Measurements from ENCODE around the gene TLCD4. TPM values are rescaled to one million over a fixed set of nuclear protein-coding genes. Genes with fewer than 3 reads are reported as not detected.

The TLCD4 gene
- total and polyA plus RNA-seq, 11 donors = 13.0 to 82.7 (median 53.0) TPM

DNA sequence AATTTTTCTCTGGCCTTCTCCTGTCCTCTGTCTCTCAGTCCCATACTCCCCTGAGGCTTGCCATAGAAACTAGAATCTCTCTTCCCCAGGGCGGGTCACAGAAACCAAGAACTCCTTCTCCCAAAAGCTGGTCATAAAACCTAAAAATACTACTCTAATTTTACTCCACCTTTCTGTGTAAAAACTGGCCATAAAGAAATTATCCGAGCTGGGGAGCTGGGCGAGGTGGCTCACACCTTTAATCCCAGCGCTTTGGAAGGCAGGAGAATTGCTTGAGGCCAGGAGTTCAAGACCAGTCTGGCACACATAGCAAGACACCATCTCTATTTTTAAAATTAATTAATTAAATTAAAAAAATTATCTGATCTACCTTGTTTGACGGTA, 47.5 kb upstream of the TLCD4 start:
- WGBS, 4 donors = 89 to 95% (median 94%) methylated on average over 5 of the region's 5 CpGs
- Histone ChIP-seq H3K4me1 (peaks cover 0 to 17% (median 8%) of the 10 kb centered on the region in 12 donors), H3K36me3 (peaks cover 0 to 13% (median under 1%) of the 10 kb centered on the region in 9 donors), H3K27ac (no peak overlapping the region), H3K4me3 (no peak overlapping the region), H3K9me3 (no peaks in the 10 kb centered on the region), H3K27me3 (no peaks in the 10 kb centered on the region)
- TF ChIP-seq, protein P1, sequence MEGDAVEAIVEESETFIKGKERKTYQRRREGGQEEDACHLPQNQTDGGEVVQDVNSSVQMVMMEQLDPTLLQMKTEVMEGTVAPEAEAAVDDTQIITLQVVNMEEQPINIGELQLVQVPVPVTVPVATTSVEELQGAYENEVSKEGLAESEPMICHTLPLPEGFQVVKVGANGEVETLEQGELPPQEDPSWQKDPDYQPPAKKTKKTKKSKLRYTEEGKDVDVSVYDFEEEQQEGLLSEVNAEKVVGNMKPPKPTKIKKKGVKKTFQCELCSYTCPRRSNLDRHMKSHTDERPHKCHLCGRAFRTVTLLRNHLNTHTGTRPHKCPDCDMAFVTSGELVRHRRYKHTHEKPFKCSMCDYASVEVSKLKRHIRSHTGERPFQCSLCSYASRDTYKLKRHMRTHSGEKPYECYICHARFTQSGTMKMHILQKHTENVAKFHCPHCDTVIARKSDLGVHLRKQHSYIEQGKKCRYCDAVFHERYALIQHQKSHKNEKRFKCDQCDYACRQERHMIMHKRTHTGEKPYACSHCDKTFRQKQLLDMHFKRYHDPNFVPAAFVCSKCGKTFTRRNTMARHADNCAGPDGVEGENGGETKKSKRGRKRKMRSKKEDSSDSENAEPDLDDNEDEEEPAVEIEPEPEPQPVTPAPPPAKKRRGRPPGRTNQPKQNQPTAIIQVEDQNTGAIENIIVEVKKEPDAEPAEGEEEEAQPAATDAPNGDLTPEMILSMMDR (IDR thresholded peaks at IDR 0.05) = no peak
- no peak for TF ChIP-seq POLR2A (IDR thresholded peaks at IDR 0.05)
- ATAC-seq (no peak), DNase-seq (no peak)
- intact Hi-C loops (cut with DNase I) = loop anchor here in 1 of 10 donors (5.0 kb wide), 1 partner anchor 163 kb away; the partner anchor contains the start of gene RWDD3

DNA sequence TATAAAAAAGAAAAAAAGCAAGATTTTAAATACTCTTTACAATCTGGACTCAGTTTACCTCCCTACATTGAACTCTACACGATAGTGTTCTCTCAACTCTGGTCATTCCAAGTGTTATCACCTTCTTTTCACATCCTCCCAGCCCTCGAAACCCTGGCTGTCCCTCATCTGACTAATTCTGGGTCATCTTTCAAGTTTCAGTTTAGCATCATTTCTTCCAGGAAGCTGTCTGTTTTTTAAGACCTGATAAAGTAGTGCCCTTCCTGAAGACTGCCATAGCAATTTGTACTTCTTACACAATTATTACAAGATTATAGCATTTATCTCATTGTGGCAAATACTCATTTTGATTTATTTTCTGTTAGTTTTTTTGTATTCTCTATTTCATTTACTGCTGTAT, 45.6 kb upstream of the TLCD4 start:
- Histone ChIP-seq H3K36me3 (peaks cover 0 to 6% (median 0%) of the 10 kb centered on the region in 9 donors), H3K27me3 (no peaks in the 10 kb centered on the region), H3K9me3 (no peaks in the 10 kb centered on the region), H3K27ac (peak overlapping the region in 4 of 12 donors; percentile 90 to 94 (median 93)), H3K4me3 (peak overlapping the region in 8 of 12 donors; percentile 65 to 77 (median 68)), H3K4me1 (peaks cover 0 to 17% (median 8%) of the 10 kb centered on the region in 12 donors)
- intact Hi-C loops (cut with DNase I) = loop anchor here in 1 of 10 donors (5.0 kb wide), 1 partner anchor 161 kb away; the partner anchor contains the start of gene RWDD3
- DNase-seq (no peak), ATAC-seq (no peak)
- TF ChIP-seq POLR2A (IDR thresholded peaks at IDR 0.05) = no peak
- TF ChIP-seq, protein P1 (IDR thresholded peaks at IDR 0.05) = no peak
- 71 to 80% (median 78%) methylated on average over 2 of the region's 2 CpGs for WGBS, 4 donors

DNA sequence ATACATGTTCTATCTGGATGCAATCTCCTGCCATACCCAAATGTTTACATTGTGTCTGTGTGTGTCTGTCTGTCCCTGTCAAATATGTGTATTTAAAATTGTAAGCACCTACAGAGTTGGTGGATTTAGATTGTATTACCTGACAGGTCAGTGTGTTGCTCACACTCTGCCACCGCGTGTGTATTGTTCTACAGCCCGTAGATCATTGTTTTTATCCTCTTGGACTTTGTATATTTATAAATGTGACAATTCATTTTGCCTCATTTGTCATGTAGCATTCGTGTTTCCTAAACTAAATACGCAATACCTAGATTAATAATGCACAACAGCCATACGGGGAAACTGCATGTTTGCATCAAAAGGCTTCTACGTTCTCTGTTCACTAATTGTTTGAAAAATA, 45.0 kb upstream of the TLCD4 start:
- Histone ChIP-seq H3K4me3 (peak overlapping the region; percentile 65 to 90 (median 69)), H3K27me3 (no peaks in the 10 kb centered on the region), H3K4me1 (peaks cover 0 to 17% (median 8%) of the 10 kb centered on the region in 12 donors), H3K27ac (peak overlapping the region; percentile 85 to 98 (median 93)), H3K36me3 (peaks cover 0 to 6% (median 0%) of the 10 kb centered on the region in 9 donors), H3K9me3 (no peaks in the 10 kb centered on the region)
- ATAC-seq (no peak), DNase-seq (no peak)
- intact Hi-C loops (cut with DNase I) = loop anchor here in 7 of 10 donors (2.0 to 5.0 kb wide), 5 partner anchors 45 to 163 kb away; partner anchors contain the start of genes RWDD3 (in 5 of the 7) and TLCD4 (in 1 of the 7)
- WGBS, 4 donors = 8 to 11% (median 9%) methylated on average over 7 of the region's 7 CpGs
- TF ChIP-seq, protein P1 (IDR thresholded peaks at IDR 0.05) = no peak
- TF ChIP-seq POLR2A (IDR thresholded peaks at IDR 0.05) = no peak

DNA sequence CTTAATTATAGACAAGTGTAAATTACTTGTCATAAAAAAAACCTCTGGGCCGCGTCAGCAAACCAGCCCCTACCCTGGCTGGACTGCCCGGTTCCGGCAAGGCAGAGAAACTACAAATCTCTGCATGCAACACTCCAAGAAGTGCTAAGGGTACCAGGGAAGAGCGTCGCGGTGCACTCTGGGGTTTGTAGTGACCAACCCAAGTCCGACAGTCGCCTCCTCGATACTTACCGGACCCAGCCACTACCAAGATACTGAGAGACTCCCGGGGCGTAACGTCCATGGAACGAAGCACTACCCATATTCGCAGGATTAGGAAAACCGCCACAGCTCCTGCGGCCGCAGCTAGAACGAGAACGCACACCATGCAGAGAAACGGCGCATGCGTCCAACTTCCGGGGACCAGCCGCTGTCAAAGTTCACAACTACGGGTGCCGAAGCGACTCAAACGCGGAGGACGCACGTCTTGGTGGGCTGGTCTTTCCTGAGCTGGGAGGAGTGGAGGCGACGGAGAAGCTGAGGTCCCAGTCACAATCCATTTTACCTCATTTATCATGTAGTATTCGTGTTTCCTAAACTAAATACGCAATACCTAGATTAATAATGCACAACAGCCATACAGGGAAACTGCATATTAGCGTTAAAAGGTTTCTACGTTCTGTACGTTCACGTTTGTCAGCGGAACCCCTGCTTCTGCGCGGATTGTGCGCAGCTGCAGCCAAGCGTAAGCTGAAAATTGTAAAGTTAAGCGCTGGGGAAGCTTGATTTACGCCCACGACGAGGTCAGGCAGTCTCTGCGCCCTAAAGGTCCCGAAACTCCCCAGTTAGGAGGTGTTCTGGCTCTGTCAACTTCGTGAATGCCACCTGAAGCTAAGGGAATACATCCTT, 44.4 kb upstream of the TLCD4 start, which contains the start of gene ALG14:
Gene ALG14, minus strand, starts transcription at position 420 of the 888 bp plus-strand sequence. Its CDS starts 53 bp downstream, at position 367.
- H3K9me3 ChIP-seq = no peaks in the 10 kb centered on the region
- peaks cover 0 to 17% (median 8%) of the 10 kb centered on the region in 12 donors for H3K4me1 ChIP-seq
- peak in 1 of 2 donors; percentile 58 for TF ChIP-seq POLR2A (IDR thresholded peaks at IDR 0.05)
- TF ChIP-seq, protein P1 (IDR thresholded peaks at IDR 0.05) = no peak
- intact Hi-C loops (cut with DNase I) = loop anchor here in 7 of 10 donors (2.0 to 5.0 kb wide), 5 partner anchors 44 to 162 kb away; partner anchors contain the start of genes RWDD3 (in 5 of the 7) and TLCD4 (in 1 of the 7)
- peaks cover 0 to 6% (median 0%) of the 10 kb centered on the region in 9 donors for H3K36me3 ChIP-seq
- H3K4me3 ChIP-seq = peak within 1 kb of the TSS; percentile 65 to 90 (median 69)
- ATAC-seq (peak; percentile 99), DNase-seq (peak; percentile 95 to 96 (median 96))
- H3K27ac ChIP-seq = peak within 1 kb of the TSS; percentile 85 to 98 (median 93)
- 0 to 1% (median 0%) methylated on average over 53 of the region's 53 CpGs for WGBS, 4 donors
- H3K27me3 ChIP-seq = no peaks in the 10 kb centered on the region

Measured in heart left ventricle (tissue), 16 donors.